Forelimb muscle (tissue), 1 donor: Measurements from ENCODE around the gene STK31. TPM values are rescaled to one million over a fixed set of nuclear protein-coding genes. Genes with fewer than 3 reads are reported as not detected.
"Not testable (repeated sequence)": the region's sequence is repeated elsewhere in the genome, so short reads cannot be mapped to it uniquely, and the experiment has no call there.

Experiments used
- DNase-seq: peaks from one replicate; pipeline ENCODE4 v3.0.0-alpha.2; 2013; ENCODE audit warnings: low read depth
- polyA plus RNA-seq: library from polyadenylated mRNA; unstranded; fragments of 120-200 nt; gene quantifications from one replicate; pipeline ENCODE4 v1.2.1, GENCODE V29; 2013; ENCODE audit not compliant: insufficient read length

STK31 gene
- polyA plus RNA-seq, 1 donor, result 1.1 TPM

DNA sequence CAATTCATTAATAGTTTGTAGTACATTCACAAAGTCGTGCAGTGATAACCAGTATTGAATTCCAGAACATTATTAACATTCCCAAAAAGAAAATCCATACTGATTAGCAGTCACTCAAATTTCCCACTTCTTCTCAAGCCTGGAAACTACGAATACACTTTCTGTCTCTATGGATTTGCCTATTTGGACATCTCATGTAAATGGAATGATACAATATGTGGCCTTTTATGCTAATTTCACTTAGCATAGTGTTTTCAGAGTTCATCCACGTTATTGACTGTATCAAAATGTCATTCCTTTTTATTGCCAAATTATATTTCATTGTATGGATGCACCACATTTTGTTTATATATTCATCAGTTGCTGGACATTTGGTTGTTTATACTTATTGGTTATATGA is 78.8 kb downstream of the STK31 start:
- no peak for DNase-seq

DNA sequence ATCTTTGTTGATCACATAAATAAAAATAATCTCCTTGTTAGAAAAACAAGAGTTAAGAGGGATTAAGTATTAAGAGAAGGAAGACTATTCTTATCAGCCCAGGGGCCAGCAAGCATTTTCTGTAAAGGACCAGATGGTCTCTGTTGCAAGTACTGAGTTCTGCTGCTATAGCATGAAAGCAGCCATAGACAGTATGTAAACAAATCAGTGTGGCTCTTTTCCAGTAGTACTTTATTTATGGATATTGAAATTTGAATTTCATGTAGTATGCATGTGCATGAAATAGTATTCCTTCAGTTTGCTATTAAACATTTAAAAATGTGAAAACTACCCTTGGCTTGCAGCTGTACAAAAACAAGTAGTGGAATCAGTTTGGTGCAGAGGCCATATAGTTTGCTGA is 81.7 kb downstream of the STK31 start:
- DNase-seq, result no peak

DNA sequence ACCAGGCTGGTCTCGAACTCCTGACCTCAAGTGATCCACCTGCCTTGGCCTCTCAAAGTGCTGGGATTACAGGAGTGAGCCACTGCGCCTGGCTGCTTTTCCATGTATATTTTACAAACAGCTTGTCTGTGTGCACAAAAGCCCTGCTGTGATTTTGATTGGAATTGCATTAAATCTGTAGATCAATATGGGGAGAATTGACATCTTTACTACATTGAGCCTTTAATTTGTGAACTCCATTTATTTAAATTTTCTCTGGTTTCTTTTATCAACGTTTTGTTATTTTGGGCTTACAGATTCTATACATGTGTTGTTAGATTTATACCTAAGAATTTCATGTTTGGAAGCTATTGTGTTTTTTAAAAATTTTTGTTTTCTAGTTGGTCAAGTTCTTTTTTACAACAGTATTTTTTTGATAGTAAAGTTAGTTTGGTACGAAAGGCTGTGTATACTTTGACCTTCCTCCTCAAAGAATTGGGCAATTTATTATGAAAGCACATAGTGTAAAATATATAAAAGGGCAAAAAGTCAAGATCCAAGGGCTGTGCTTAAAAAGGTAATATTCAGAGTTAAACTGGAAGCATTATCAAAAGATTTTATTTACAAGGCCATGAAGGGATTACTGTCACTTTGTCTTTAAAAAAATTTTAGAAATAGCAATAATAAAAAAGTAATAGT is 92.8 kb downstream of the STK31 start:
- no peak for DNase-seq

DNA sequence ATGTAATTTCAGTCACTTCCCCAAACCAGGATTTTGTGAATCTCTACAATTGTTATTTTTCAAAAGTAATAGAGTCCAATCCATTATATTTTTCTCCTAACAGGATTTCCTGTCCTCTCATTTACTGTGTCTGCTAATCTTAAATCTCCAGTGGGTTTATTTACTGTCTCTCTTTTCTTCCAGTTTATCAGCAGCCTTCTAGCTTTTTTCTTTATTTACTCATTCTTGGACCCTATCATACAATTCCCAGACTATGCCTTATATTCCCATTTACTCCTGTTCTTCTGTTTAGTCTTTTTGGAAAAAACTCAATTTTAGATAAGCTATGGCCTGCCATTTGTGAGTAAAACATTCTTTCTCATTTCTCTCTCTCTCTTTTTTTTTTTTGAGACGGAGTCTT is 94.7 kb downstream of the STK31 start:
- DNase-seq, result no peak

DNA sequence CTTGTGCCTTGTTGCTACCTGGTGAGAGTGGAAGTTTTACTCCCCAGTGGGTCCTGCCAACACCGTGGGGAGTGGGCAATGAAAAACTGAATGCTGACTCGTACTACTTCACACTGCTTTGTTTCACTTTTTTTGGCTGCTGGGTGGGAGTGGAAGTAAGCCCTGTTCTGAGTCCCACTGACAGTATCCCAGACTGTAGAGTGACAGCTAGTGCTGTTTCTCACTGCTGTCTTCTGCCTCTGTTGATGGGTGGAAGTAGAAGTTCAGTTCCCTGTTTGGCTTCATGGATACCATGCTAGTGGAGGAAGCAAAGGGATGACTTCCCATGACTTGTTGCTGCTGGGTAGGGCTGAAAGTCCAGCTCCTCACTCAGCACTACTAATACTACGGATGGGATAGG is 98.4 kb downstream of the STK31 start:
- no peak for DNase-seq

DNA sequence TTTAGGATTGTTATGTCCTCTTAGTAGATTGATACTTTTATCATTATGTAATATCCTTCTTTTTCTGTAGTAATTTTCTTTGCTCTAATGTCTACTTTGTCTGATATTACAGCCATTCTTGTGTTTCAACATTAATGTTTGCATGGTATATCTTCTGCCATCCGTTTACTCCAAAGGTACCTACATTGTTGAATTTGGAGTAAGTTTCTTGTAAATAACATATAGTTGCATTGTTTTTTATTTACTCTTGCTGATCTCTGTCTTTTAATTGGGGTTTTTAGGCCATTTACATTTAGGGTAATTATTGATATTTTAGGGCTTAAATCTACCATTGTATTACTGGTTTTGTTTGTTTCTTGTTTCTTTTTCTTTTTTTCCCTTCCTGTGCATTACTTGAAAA is 100.1 kb downstream of the STK31 start:
- no peak for DNase-seq

DNA sequence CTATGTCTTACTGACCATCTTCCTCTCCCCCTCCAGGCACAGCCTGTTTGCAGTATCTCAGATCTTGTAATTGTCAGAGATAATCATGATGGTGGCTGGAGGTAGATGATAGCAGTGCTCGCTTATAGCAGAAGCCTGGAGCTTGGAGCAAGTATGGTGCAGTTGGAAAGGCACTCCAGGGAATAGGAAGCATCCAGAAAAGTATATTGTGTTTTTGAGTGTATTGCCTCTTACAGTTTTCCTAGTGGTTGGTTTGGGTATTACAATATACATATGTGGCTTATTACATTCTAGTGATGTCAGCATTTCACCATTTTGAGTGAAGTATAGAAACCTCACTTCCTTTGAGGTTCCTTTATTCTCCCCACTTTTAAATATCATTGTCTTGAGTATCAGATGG is 101.5 kb downstream of the STK31 start:
- no peak for DNase-seq

DNA sequence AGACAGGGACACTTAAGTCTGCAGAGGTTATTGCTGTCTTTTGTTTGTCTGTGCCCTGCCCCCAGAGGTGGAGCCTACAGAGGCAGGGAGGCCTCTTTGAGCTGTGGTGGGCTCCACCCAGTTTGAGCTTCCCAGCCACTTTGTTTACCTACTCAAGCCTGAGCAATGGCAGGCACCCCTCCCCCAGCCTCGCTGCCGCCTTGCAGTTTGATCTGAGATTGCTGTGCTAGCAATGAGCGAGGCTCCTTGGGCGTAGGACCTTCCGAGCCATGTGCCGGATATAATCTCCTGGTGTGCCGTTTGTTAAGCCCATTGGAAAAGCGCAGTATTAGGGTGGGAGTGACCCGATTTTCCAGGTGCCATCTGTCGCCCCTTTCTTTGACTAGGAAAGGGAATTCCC is 118.1 kb downstream of the STK31 start:
- not testable (repeated sequence) for DNase-seq

DNA sequence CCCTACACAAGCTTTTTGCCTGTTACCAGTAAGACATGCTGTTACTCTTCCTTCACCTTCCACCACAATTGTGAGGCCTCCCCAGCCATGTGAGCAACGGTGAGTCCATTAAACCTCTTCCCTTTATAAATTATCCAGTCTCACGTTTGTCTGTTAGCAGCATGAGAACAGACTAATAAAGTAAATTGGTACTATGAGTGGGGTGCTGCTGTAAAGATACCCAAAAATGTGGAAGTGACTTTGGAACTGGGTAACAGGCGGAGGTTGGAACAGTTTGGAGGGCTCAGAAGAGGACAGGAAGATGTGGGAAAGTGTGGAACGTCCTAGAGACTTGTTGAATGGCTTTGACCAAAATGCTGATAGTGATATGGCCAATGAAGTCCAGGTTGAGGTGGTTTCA is 122.7 kb downstream of the STK31 start:
- not testable (repeated sequence) for DNase-seq

DNA sequence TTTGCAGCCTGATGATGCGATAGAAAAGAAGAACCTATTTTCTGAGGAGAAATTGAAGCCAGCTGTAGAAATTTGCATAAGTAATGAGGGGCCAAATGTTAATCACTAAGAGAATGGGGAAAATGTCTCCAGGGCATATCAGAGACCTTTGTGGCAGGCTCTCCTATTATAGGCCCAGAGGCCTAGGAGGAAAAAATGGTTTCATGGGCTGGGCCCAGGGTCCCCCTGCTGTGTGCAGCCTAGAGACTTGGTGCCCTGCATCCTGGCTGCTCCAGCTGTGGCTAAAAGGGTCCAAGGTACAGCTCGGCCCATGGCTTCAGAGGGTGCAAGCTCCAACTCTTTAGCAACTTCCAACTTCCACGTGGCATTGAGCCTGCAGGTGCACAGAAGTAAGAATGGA is 123.4 kb downstream of the STK31 start:
- DNase-seq, result no peak

DNA sequence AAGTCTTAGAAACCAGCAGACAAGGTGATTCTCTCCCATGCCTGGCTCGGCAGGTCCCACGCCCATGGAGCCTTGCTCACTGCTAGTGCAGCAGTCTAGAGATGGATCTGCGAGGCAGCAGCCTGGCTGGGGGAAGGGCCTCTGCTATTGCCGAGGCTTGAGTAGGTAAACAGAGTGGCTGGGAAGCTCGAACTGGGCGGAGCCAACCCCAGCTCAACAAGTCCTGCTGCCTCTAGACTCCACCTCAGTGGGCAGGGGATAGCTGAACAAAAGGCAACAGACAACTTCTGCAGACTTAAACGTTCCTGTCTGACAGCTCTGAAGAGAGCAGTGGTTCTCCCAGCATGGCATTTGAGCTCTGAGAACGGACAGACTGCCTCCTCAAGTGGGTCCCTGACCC is 134.8 kb downstream of the STK31 start:
- not testable (repeated sequence) for DNase-seq

DNA sequence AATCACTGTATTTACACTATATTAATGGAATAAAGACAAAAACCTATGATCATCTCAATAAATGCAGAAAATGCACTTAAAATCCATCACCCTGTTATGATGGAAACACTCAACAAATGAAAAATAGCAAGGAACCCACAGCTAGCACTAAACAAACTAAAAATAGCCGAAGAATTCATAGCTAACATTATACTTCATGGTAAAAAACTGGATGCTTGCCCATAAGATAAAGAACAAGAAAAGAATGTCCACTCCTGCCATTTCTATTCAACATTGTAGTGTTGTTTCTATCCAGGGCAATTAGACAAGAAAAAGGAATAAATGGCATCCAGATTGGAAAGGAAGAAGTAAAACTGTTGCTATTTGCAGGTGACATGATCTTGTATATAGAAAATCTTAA is 142.1 kb downstream of the STK31 start:
- no peak for DNase-seq

DNA sequence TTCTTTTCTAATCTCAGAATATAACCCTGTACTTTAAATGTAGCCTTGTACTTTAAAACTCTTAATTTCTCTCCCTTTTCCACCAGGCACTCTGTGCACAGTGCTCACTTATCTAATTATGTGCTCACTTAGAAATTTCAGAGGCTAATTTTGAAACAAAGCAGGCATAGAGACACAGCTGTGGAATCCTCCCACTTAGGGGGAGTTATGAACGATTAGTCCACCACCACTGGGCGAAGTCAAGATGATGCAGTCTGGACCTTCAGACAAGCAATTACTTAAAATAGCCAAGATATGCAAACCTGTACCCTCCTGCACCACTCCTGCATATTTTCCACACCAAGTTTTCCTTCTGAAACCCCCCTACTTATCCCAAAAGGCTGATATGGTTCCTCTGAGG is 143.0 kb downstream of the STK31 start:
- DNase-seq, result no peak

DNA sequence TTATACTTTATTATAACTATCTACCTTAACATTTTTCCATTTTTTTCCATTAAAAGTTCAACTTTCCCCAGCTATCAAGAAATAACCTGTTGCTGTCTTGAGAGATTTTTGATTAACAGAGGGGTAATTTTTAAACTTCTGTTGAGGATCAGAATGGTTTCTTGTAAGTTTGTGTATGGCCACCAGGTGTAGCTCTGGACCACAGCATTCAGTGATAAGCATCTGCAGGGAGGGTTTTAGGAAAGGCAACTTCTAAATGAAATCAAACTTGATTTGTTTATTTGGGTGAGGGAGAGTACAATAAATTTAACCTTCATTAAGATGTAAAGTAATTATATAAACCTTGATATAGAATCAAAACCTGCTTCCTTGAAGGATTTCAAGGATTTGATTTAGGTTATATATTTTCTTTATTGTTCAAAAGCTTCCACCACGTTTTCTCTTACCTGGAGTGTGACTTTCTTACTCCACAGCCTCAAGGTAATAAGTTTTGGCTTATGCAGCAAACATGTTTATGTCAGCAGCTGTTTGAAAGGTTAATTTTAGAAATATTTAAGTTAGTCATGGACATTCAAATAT is 153.3 kb downstream of the STK31 start:
- DNase-seq, result no peak

DNA sequence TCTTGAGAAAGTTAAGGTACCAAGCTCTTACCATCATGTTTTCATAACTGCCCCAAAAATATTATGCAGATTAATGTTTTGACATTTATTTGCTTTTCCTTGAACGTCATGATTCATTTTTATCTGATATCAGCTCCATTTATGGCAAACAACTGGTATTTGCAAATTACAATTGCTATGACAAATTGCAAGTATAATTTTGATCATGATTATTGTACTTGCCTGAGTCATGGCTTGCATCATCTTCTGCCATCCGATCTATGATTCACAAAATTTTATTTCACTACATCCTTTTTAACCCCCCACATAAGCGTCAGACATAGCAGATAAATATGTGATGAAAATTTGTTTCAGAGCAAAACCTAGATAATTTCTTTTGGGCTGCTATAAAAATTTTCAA is 155.0 kb downstream of the STK31 start:
- DNase-seq, result no peak

DNA sequence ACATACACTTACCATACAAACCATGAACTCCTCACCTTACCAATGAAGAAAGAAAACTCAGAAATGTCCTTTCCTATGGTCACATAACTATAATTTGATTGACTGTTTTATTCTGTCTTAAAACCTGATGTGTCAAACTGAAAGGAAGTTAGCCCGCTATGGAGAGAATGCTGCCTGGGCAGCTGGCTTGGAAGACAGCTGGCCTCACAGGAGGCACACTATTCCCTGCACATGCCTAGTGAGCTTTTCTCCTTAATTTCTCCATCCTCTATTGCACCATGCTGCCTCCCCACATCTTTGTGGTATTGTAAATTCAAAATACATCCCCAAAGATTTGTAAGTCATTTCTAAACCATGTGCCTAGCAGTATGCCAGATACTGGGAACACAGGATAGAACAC is 163.3 kb downstream of the STK31 start:
- no peak for DNase-seq

DNA sequence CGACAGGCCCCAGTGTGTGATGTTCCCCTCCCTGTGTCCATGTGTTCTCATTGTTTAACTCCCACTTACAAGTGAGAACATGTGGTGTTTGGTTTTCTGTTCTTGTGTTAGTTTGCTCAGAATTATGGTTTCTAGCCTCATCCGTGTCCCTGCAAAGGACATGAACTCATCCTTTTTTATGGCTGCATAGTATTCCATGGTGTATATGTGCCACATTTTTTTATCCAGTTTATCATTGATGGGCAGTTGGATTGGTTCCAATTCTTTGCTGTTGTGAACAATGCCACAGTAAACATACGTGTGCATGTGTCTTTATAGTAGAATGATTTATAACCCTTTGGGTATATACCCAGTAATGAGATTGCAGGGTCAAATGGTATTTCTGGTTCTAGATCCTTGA is 166.5 kb downstream of the STK31 start:
- not testable (repeated sequence) for DNase-seq

Other genes with a start within 250 kb of the STK31 start
- 27.8 TPM for gene IGF2BP3, start 239.7 kb upstream of the STK31 start, polyA plus RNA-seq
- gene TRA2A, start 178.2 kb upstream of the STK31 start, polyA plus RNA-seq, result 125 TPM
- 6.1 TPM for gene CCDC126, start 112.8 kb upstream of the STK31 start, polyA plus RNA-seq
- 2.4 TPM for gene FAM221A, start 30.0 kb upstream of the STK31 start, polyA plus RNA-seq